HUES6 (cell line): ENCODE measurements around the gene DCP1B.

Experiments
- H3K27ac ChIP-seq: 2 replicates; pipeline ENCODE4 v1.7.0; 2013; ENCODE audit warnings: low read depth, mild to moderate bottlenecking, low read length, inconsistent platforms
- H3K27me3 ChIP-seq: 2 replicates; pipeline ENCODE4 v1.6.1; 2013; ENCODE audit warnings: low read length; ENCODE audit not compliant: control insufficient read depth, insufficient read depth
- H3K36me3 ChIP-seq: 2 replicates; pipeline ENCODE4 v1.6.1; 2013; ENCODE audit warnings: low read length; ENCODE audit not compliant: control insufficient read depth, insufficient read depth
- H3K4me1 ChIP-seq: 2 replicates; pipeline ENCODE4 v1.6.1; 2013; ENCODE audit warnings: low read length; ENCODE audit not compliant: control insufficient read depth, insufficient read depth
- H3K4me3 ChIP-seq: 2 replicates; pipeline ENCODE4 v1.5.1; 2013; ENCODE audit warnings: low read depth, low read length
- H3K9ac ChIP-seq: one replicate; pipeline ENCODE4 v1.6.1; 2013; ENCODE audit warnings: mild to moderate bottlenecking, low read length
- H3K9me3 ChIP-seq: 2 replicates; pipeline ENCODE4 v1.6.1; 2013; ENCODE audit warnings: low read depth, low read length; ENCODE audit not compliant: control insufficient read depth, insufficient read depth

Gene DCP1B

GRCh38 chr12:1917172-1918070 lies 86.8 kb downstream of the DCP1B start:
- peaks cover 17% of the 10 kb centered on the region; the same call in 1 of the 2 replicates for H3K4me1 ChIP-seq
- no peak overlapping the region for H3K9ac ChIP-seq
- H3K9me3 ChIP-seq = no peaks in the 10 kb centered on the region
- no peak overlapping the region for H3K4me3 ChIP-seq
- H3K27me3 ChIP-seq = no peaks in the 10 kb centered on the region
- no peak overlapping the region for H3K27ac ChIP-seq
- H3K36me3 ChIP-seq = no peaks in the 10 kb centered on the region

GRCh38 chr12:1916371-1917171 lies 87.7 kb downstream of the DCP1B start:
- Histone ChIP-seq H3K9ac (no peak overlapping the region), H3K9me3 (no peaks in the 10 kb centered on the region), H3K27me3 (no peaks in the 10 kb centered on the region), H3K27ac (no peak overlapping the region), H3K4me3 (no peak overlapping the region), H3K36me3 (no peaks in the 10 kb centered on the region), H3K4me1 (peaks cover 19% of the 10 kb centered on the region; the same call in 1 of the 2 replicates)

GRCh38 chr12:1915082-1915968 lies 88.9 kb downstream of the DCP1B start:
- Histone ChIP-seq H3K4me3 (no peak overlapping the region), H3K4me1 (peaks cover 19% of the 10 kb centered on the region; the same call in 1 of the 2 replicates), H3K27ac (no peak overlapping the region), H3K27me3 (no peaks in the 10 kb centered on the region), H3K36me3 (no peaks in the 10 kb centered on the region), H3K9me3 (no peaks in the 10 kb centered on the region), H3K9ac (no peak overlapping the region)

- peaks cover 19% of the 10 kb centered on the region; the same call in 1 of the 2 replicates for H3K4me1 ChIP-seq
These were observed 89.9 kb downstream of the DCP1B start for GRCh38 chr12:1914114-1914911.

GRCh38 chr12:1913377-1914113 lies 90.7 kb downstream of the DCP1B start:
- no peak overlapping the region for H3K9ac ChIP-seq
- H3K4me1 ChIP-seq = peaks cover 16% of the 10 kb centered on the region; the same call in 1 of the 2 replicates
- no peaks in the 10 kb centered on the region for H3K27me3 ChIP-seq
- no peak overlapping the region for H3K27ac ChIP-seq
- H3K36me3 ChIP-seq = no peaks in the 10 kb centered on the region
- no peak overlapping the region for H3K4me3 ChIP-seq
- H3K9me3 ChIP-seq = no peaks in the 10 kb centered on the region

More at GRCh38 chr12:1914114-1914911, 89.9 kb downstream of the DCP1B start:
- Histone ChIP-seq H3K9ac (no peak overlapping the region), H3K27ac (no peak overlapping the region), H3K27me3 (no peaks in the 10 kb centered on the region), H3K9me3 (no peaks in the 10 kb centered on the region), H3K36me3 (no peaks in the 10 kb centered on the region), H3K4me3 (no peak overlapping the region)

GRCh38 chr12:1912580-1913376 lies 91.5 kb downstream of the DCP1B start:
- no peaks in the 10 kb centered on the region for H3K36me3 ChIP-seq
- no peak overlapping the region for H3K27ac ChIP-seq
- H3K4me3 ChIP-seq = no peak overlapping the region
- H3K9ac ChIP-seq = no peak overlapping the region
- H3K9me3 ChIP-seq = no peaks in the 10 kb centered on the region
- peaks cover 9% of the 10 kb centered on the region; the same call in 1 of the 2 replicates for H3K4me1 ChIP-seq
- H3K27me3 ChIP-seq = no peaks in the 10 kb centered on the region

- no peak overlapping the region for H3K4me3 ChIP-seq
- H3K9me3 ChIP-seq = 0 out of 2 replicates have a peak, but pooled peaks cover 4% of the 10 kb centered on the region
- H3K27me3 ChIP-seq = no peaks in the 10 kb centered on the region
- H3K27ac ChIP-seq = no peak overlapping the region
- H3K4me1 ChIP-seq = peaks cover 9% of the 10 kb centered on the region; the same call in 1 of the 2 replicates
- H3K36me3 ChIP-seq = no peaks in the 10 kb centered on the region
- H3K9ac ChIP-seq = no peak overlapping the region
These were observed 92.4 kb downstream of the DCP1B start for GRCh38 chr12:1911598-1912575.

GRCh38 chr12:1910468-1910867 lies 93.8 kb downstream of the DCP1B start:
- Histone ChIP-seq H3K36me3 (no peaks in the 10 kb centered on the region), H3K4me1 (peaks cover 9% of the 10 kb centered on the region; the same call in 1 of the 2 replicates)

More at GRCh38 chr12:1910468-1910867, 93.8 kb downstream of the DCP1B start:
- Histone ChIP-seq H3K9me3 (0 out of 2 replicates have a peak, but pooled peaks cover 4% of the 10 kb centered on the region), H3K27me3 (no peaks in the 10 kb centered on the region), H3K9ac (no peak overlapping the region), H3K4me3 (no peak overlapping the region), H3K27ac (no peak overlapping the region)
